ENCODE measurements around the gene DNAJC17. TPM values are rescaled to one million over a fixed set of nuclear protein-coding genes. Genes with fewer than 3 reads are reported as not detected.
A peak's percentile ranks its signal among the peaks of the same experiment; 100 is the strongest.

Gene DNAJC17
- total and polyA plus RNA-seq, 2 of the 13 experiments (the other 11 are each of a cell fraction or from before 2014, with no cell fraction given), result 22.2 to 26.5 TPM

DNA sequence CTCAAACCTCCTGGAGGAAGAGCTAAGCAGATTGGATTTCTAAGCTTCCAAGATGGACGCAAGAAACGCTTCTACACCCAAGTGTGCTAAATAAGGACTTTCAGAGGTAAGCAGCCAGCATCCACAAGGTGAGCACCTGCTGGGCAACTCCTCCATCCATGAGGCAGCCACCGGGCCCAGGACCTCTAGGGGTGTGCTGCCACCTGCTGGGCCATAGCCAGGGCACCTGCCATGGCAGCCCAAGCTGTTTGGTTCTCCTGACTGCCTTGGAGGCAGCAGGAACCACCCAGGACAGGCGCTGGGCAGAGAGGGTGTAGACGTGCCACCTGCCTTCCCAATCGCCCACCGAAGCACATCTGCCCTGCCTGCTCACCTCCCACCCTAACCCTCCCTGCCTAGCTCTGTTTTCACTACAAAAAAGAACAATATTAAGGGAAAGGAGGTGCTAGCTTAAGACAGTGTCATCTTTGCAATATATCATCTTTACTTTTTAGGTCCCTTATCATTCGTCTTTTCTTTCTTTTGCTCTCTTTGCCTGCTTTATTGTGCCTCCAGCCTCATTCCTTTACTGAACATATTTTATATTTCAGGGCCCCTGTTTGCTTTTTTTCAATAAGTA lies 24.6 kb downstream of the DNAJC17 start (continued):
- TF ChIP-seq, protein P1, sequence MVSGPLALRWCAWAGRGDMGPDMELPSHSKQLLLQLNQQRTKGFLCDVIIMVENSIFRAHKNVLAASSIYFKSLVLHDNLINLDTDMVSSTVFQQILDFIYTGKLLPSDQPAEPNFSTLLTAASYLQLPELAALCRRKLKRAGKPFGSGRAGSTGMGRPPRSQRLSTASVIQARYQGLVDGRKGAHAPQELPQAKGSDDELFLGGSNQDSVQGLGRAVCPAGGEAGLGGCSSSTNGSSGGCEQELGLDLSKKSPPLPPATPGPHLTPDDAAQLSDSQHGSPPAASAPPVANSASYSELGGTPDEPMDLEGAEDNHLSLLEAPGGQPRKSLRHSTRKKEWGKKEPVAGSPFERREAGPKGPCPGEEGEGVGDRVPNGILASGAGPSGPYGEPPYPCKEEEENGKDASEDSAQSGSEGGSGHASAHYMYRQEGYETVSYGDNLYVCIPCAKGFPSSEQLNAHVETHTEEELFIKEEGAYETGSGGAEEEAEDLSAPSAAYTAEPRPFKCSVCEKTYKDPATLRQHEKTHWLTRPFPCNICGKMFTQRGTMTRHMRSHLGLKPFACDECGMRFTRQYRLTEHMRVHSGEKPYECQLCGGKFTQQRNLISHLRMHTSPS (CRISPR knock-in tag; IDR thresholded peaks at IDR 0.05; ENCODE audit: low read depth), result peak; percentile 52; the same call in 1 of the 2 replicates
- TF ChIP-seq, protein P2, sequence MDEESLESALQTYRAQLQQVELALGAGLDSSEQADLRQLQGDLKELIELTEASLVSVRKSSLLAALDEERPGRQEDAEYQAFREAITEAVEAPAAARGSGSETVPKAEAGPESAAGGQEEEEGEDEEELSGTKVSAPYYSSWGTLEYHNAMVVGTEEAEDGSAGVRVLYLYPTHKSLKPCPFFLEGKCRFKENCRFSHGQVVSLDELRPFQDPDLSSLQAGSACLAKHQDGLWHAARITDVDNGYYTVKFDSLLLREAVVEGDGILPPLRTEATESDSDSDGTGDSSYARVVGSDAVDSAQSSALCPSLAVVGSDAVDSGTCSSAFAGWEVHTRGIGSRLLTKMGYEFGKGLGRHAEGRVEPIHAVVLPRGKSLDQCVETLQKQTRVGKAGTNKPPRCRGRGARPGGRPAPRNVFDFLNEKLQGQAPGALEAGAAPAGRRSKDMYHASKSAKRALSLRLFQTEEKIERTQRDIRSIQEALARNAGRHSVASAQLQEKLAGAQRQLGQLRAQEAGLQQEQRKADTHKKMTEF (CRISPR knock-in tag; IDR thresholded peaks at IDR 0.05), result peak; percentile 60; the same call in 1 of the 2 replicates
- TF ChIP-seq ZFX (CRISPR knock-in tag; IDR thresholded peaks at IDR 0.05; ENCODE audit: low read depth) (peak; percentile 41; the same call in 1 of the 2 replicates), RAD21 (CRISPR knock-in tag; IDR thresholded peaks at IDR 0.05) (peak; percentile 98), ZNF570 (CRISPR knock-in tag; IDR thresholded peaks at IDR 0.05; ENCODE audit: borderline replicate concordance) (no peak), MED1 (CRISPR knock-in tag; IDR thresholded peaks at IDR 0.05) (0 out of 2 replicates have a peak, but pooled peaks have one; percentile 19), ZNF234 (CRISPR knock-in tag; conservative IDR thresholded peaks at IDR 0.05) (no peak), FOXO1 (CRISPR knock-in tag; IDR thresholded peaks at IDR 0.05) (peak; percentile 56; the same call in 1 of the 2 replicates)

DNA sequence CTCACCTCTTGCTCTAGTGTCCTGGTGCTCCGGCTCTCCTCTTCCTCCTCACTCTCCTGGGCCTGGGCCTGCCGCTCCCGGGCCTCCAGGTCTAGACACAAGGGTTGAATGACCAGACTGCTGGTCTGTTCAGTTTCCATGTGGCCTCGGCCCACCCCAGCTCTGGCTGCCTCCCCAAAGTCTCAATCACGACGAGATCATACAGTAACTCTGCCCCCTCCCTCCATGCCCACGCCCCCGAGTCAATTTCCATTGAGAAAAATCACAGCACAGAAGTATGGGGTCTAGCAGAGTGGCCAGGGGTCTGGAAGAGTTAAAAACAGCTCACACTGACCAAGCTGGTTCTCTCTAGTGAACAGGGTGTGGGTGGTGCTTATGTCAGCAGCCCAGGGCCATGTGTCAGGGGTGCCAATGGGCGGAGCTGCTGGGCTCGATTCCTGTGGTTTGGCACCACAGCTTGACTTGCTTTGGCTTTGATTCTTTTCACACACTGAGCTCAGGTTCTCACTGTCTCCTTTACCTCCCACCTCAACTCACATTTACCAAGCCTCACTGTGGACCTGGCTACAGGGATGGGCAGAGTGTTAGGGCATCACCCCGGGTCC lies 30.6 kb downstream of the DNAJC17 start:
- Histone ChIP-seq H3K79me2 (ENCODE audit: insufficient read depth, low read length) (no peaks in the 10 kb centered on the region), H3K36me3 (replicated peaks in 1 of 2; ENCODE audit: control insufficient read depth in 1 of 2, insufficient read depth in 2 of 2, low read length in 2 of 2) (peaks cover 32 to 67% of the 10 kb centered on the region in 2 experiments; a peak in 4 of 5 replicates), H3K4me1 (ENCODE audit: insufficient read depth, low read length) (no peaks in the 10 kb centered on the region), H2AFZ (ENCODE audit: low read length) (no peak overlapping the region), H3K27me3 (ENCODE audit: control insufficient read depth in 1 of 2, insufficient read depth in 2 of 2, low read length in 2 of 2) (no peaks in the 10 kb centered on the region), H3K4me2 (ENCODE audit: low read depth, low read length) (no peak overlapping the region), H3K27ac (ENCODE audit: extremely low read length, insufficient read depth, low read length) (no peak overlapping the region), H3K4me3 (replicated peaks in 1 of 3; ENCODE audit: insufficient read depth in 1 of 3, low read depth in 2 of 3, low read length in 3 of 3) (no peak overlapping the region), H4K20me1 (ENCODE audit: insufficient read depth, low read length) (no peaks in the 10 kb centered on the region), H3K9ac (ENCODE audit: insufficient read depth, low read depth, low read length) (no peak overlapping the region), H3K9me3 (ENCODE audit: low read length) (no peaks in the 10 kb centered on the region)
- CTCF ChIA-PET (ENCODE audit: low intra/inter-chr PET ratio, low total read pairs), result no interaction called here
- intact Hi-C loops (cut with micrococcal nuclease; ENCODE audit: unreplicated experiment) (no loop called here), in situ Hi-C loops (cut with HindIII; ENCODE audit: extremely low pct_ligation_motif_present, low pct_unique_long_range_greater_than_20kb) (no loop called here)
- FAIRE-seq (no peak), ATAC-seq (no peak), DNase-seq (ENCODE audit: low spot score) (no peak)
- no TSS peak for BruUV-seq (replicated peaks)
- WGBS (ENCODE audit: low lambda C conversion rate), result 92% methylated on average over 11 of the region's 11 CpGs
- POLR2A ChIA-PET, result no interaction called here
- TF ChIP-seq, protein P3, sequence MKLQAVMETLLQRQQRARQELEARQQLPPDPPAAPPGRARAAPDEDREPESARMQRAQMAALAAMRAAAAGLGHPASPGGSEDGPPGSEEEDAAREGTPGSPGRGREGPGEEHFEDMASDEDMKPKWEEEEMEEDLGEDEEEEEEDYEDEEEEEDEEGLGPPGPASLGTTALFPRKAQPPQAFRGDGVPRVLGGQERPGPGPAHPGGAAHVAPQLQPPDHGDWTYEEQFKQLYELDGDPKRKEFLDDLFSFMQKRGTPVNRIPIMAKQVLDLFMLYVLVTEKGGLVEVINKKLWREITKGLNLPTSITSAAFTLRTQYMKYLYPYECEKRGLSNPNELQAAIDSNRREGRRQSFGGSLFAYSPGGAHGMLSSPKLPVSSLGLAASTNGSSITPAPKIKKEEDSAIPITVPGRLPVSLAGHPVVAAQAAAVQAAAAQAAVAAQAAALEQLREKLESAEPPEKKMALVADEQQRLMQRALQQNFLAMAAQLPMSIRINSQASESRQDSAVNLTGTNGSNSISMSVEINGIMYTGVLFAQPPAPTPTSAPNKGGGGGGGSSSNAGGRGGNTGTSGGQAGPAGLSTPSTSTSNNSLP (IDR thresholded peaks at IDR 0.05; ENCODE audit: low read depth, low read length), result no peak
- TF ChIP-seq SSRP1 (CRISPR knock-in tag; IDR thresholded peaks at IDR 0.05) (no peak), SRSF9 (IDR thresholded peaks at IDR 0.05; ENCODE audit: borderline replicate concordance, insufficient read depth, low read depth, low read length, poor library complexity, severe bottlenecking) (no peak), ARNT2 (CRISPR knock-in tag; IDR thresholded peaks at IDR 0.05; ENCODE audit: low read depth) (no peak), MAFG (CRISPR knock-in tag; IDR thresholded peaks at IDR 0.05) (no peak), ZFP41 (CRISPR knock-in tag; IDR thresholded peaks at IDR 0.05; ENCODE audit: borderline replicate concordance) (no peak), ZFP37 (CRISPR knock-in tag; IDR thresholded peaks at IDR 0.05; ENCODE audit: borderline replicate concordance) (no peak)
- TF ChIP-seq, protein P1 (CRISPR knock-in tag; IDR thresholded peaks at IDR 0.05; ENCODE audit: low read depth), result no peak

Data from HepG2 (cell line).